UCSD-AML1 (cell line): ENCODE data around the gene CDK14.

Experiments
- DNase-seq: peaks from one replicate; lab custom pipeline; 2025; ENCODE audit not compliant: unreplicated experiment; lab: John Stamatoyannopoulos, UW

The CDK14 gene

GRCh38 chr7:91181949-91182348 lies 585.8 kb downstream of the CDK14 start:
- no peak for DNase-seq

- no peak for DNase-seq
Measured at GRCh38 chr7:91182819-91183764, 587.0 kb downstream of the CDK14 start.

- no peak for DNase-seq
Measured at GRCh38 chr7:91185771-91186170, 589.6 kb downstream of the CDK14 start.

GRCh38 chr7:91187061-91187460 lies 590.9 kb downstream of the CDK14 start:
- no peak for DNase-seq

GRCh38 chr7:91191771-91192170 lies 595.6 kb downstream of the CDK14 start:
- no peak for DNase-seq

GRCh38 chr7:91193141-91193540 lies 597.0 kb downstream of the CDK14 start:
- DNase-seq: no peak

- DNase-seq: no peak
Measured at GRCh38 chr7:91194841-91195240, 598.7 kb downstream of the CDK14 start.

- DNase-seq: no peak
Measured at GRCh38 chr7:91196058-91196457, 599.9 kb downstream of the CDK14 start.

GRCh38 chr7:91198371-91198770 lies 602.2 kb downstream of the CDK14 start:
- no peak for DNase-seq

GRCh38 chr7:91199601-91200000 lies 603.5 kb downstream of the CDK14 start:
- no peak for DNase-seq

GRCh38 chr7:91201442-91202113 lies 605.5 kb downstream of the CDK14 start:
- no peak for DNase-seq

GRCh38 chr7:91206361-91206960 lies 610.3 kb downstream of the CDK14 start:
- DNase-seq: no peak

GRCh38 chr7:91212582-91212981 lies 616.5 kb downstream of the CDK14 start:
- no peak for DNase-seq

- no peak for DNase-seq
Measured at GRCh38 chr7:91226411-91226810, 630.3 kb downstream of the CDK14 start.

GRCh38 chr7:91228327-91228726 lies 632.2 kb downstream of the CDK14 start:
- DNase-seq: no peak

- no peak for DNase-seq
Measured at GRCh38 chr7:91228927-91229558, 632.9 kb downstream of the CDK14 start.

- DNase-seq: no peak
Measured at GRCh38 chr7:91230100-91230499, 634.0 kb downstream of the CDK14 start.

- no peak for DNase-seq
Measured at GRCh38 chr7:91230503-91230902, 634.4 kb downstream of the CDK14 start.

- DNase-seq: no peak
Measured at GRCh38 chr7:91233212-91233611, 637.1 kb downstream of the CDK14 start.

- no peak for DNase-seq
Measured at GRCh38 chr7:91235211-91235832, 639.2 kb downstream of the CDK14 start.

GRCh38 chr7:91239171-91239604 lies 643.1 kb downstream of the CDK14 start:
- peak; percentile 6 for DNase-seq
